Activated CD4-positive, CD25-positive, alpha-beta regulatory T cell treated with anti-CD3 and anti-CD28 coated beads, Interleukin-2, amount 50 U/mL, for 16 hours (primary cell): ENCODE data around the gene SPOCK1.
"Not testable (repeated sequence)": the region's sequence is repeated elsewhere in the genome, so short reads cannot be mapped to it uniquely, and the experiment has no call there.

Experiments
- DNase-seq: peaks from one replicate; pipeline ENCODE4 v3.0.0-alpha.2; 2020; ENCODE audit warnings: low read depth, low spot score

Gene SPOCK1

GRCh38 chr5:136954142-136954541, 545.0 kb downstream of the SPOCK1 start:
- not testable (repeated sequence) for DNase-seq

DNA sequence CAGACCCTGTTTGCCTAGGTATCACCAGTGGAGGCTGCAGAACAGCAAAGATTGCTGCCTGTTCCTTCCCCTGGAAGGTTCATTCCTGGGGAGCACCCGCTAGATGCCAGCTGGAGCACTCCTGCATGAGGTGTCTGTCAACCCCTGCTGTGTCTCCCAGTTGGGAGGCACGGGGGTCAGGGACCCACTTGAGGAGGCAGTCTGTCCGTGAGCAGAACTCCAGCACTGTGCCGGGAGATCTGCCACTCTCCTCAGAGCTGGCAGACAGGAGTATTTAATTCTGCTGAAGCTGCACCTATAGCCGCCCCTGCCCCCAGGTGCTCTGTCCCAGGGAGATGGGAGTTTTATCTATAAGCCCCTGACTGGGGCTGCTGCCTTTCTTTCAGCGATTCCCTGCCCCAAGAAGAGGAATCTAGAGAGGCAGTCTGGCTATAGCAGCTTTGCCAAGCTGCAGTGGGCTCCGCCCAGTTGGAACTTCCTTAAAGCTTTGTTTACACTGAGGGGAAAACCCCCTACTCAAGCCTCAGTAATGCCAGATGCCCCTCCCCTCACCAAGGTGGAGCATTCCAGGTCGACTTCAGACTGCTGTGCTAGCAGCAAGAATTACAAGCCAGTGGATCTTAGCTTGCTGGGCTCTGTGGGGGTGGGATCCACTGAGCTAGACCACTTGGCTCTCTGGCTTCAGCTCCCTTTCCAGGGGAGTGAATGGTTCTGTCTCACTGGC, 545.6 kb downstream of the SPOCK1 start:
- DNase-seq: not testable (repeated sequence)

DNA sequence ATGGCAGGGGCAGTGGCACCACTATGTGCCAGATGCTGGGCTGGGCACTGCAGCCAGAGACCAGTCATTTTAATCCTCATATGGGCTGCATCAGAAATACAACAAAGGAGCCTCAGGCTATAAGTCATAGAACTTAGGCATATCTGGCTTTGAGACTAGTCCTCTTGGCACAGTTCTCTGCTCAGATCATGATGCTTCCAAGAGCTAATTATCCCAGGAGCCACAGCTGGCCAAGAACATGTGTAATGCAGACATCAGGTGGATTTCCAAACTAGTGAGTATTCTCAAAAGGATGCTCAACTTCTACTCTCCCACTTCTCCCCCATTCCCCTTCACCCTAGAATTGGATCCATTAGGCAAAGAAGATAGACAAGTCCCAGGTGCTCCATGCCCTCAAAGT, 571.6 kb downstream of the SPOCK1 start:
- no peak for DNase-seq

DNA sequence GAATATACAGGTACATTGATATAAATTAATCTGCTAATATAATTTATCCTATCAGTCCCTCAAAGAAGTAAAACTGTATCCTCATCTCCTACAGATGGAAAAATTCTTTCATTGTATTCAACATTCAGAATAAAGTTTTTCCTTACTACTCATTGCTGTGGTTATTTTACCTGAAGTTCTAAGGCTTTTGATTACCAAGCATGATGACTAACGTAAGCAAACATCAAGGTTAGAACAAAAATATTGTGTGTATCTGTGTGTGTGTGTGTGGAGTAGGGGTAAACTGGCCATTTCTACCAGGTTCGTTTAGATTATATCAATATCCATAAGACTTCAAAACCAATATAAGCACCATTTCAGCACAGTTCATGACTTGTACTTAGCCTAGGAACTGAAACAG, 573.1 kb downstream of the SPOCK1 start:
- no peak for DNase-seq
